GM18868 (cell line): Measurements from ENCODE around the gene CCDC88C.

Experiments
- ATAC-seq: cut with Tn5 transposase; IDR thresholded peaks from one replicate; pipeline ENCODE4 v1.9.1; 2021; ENCODE audit warnings: mild to moderate bottlenecking, moderate library complexity; ENCODE audit not compliant: unreplicated experiment

CCDC88C gene

GRCh38 chr14:91295851-91296796 lies 121.5 kb downstream of the CCDC88C start:
- ATAC-seq = no peak

GRCh38 chr14:91295276-91295845 lies 122.3 kb downstream of the CCDC88C start:
- ATAC-seq = no peak

GRCh38 chr14:91294153-91294552 lies 123.5 kb downstream of the CCDC88C start:
- ATAC-seq = no peak

GRCh38 chr14:91293281-91293680 lies 124.3 kb downstream of the CCDC88C start:
- ATAC-seq = no peak

GRCh38 chr14:91292491-91292890 lies 125.1 kb downstream of the CCDC88C start:
- ATAC-seq = no peak

GRCh38 chr14:91291786-91292405 lies 125.7 kb downstream of the CCDC88C start:
- no peak for ATAC-seq

- ATAC-seq = no peak
These were observed 126.6 kb downstream of the CCDC88C start for GRCh38 chr14:91290986-91291385.

GRCh38 chr14:91289464-91289863 lies 128.2 kb downstream of the CCDC88C start:
- no peak for ATAC-seq

GRCh38 chr14:91288876-91289275 lies 128.7 kb downstream of the CCDC88C start:
- ATAC-seq = no peak

- ATAC-seq = no peak
These were observed 131.1 kb downstream of the CCDC88C start for GRCh38 chr14:91286530-91286937.

- no peak for ATAC-seq
These were observed 132.7 kb downstream of the CCDC88C start for GRCh38 chr14:91284791-91285548.

GRCh38 chr14:91284146-91284790 lies 133.4 kb downstream of the CCDC88C start:
- no peak for ATAC-seq

- ATAC-seq = no peak
These were observed 134.0 kb downstream of the CCDC88C start for GRCh38 chr14:91283666-91284065.

- ATAC-seq = no peak
These were observed 134.5 kb downstream of the CCDC88C start for GRCh38 chr14:91282954-91283645.

- no peak for ATAC-seq
These were observed 136.3 kb downstream of the CCDC88C start for GRCh38 chr14:91281346-91281745.

- no peak for ATAC-seq
These were observed 137.5 kb downstream of the CCDC88C start for GRCh38 chr14:91280129-91280528.

- no peak for ATAC-seq
These were observed 138.3 kb downstream of the CCDC88C start for GRCh38 chr14:91279354-91279753.

GRCh38 chr14:91278383-91278715 lies 139.3 kb downstream of the CCDC88C start:
- no peak for ATAC-seq

GRCh38 chr14:91277546-91278382 lies 139.9 kb downstream of the CCDC88C start:
- ATAC-seq = no peak
